ENCODE data around the gene TESMIN. TPM values are rescaled to one million over a fixed set of nuclear protein-coding genes. Genes with fewer than 3 reads are reported as not detected.

Gene TESMIN
- total and polyA plus RNA-seq, 12 donors: 0.42 to 6.6 (median 2.6) TPM

DNA sequence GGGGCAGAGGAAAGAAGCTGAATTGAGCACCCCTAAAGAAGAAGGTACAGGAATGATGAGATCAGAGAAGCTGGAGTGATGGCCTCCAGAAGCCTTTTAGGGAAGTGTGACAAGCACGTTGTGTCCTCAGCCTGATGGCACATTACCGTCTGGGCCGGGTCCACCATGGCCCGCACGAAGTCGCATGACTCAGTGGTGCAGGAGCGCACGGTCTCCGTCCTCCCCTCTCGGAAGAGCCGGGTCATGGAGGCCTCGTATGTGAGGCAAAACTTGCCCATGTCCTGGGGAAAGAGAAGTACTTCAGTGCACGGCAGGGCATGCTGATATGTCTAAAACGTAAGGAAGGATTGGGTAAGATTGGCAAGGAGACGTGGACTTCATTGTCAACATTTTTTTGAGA lies 11.2 kb upstream of the TESMIN start:
- no peaks in the 10 kb centered on the region for H3K9me3 ChIP-seq (replicated peaks in 1 of 3)
- no peak for DNase-seq
- intact Hi-C loops (cut with DNase I): no loop called here
- H3K27ac ChIP-seq: no peak overlapping the region
- H3K4me1 ChIP-seq (replicated peaks in 1 of 2): no peaks in the 10 kb centered on the region
- no peaks in the 10 kb centered on the region for H3K27me3 ChIP-seq
- WGBS, 4 donors: 85 to 95% (median 89%) methylated on average over 14 to 15 of the region's 15 CpGs
- H3K36me3 ChIP-seq (replicated peaks in 1 of 2): peaks cover 0 to 78% of the 10 kb centered on the region in 2 donors
- TF ChIP-seq, protein P1, sequence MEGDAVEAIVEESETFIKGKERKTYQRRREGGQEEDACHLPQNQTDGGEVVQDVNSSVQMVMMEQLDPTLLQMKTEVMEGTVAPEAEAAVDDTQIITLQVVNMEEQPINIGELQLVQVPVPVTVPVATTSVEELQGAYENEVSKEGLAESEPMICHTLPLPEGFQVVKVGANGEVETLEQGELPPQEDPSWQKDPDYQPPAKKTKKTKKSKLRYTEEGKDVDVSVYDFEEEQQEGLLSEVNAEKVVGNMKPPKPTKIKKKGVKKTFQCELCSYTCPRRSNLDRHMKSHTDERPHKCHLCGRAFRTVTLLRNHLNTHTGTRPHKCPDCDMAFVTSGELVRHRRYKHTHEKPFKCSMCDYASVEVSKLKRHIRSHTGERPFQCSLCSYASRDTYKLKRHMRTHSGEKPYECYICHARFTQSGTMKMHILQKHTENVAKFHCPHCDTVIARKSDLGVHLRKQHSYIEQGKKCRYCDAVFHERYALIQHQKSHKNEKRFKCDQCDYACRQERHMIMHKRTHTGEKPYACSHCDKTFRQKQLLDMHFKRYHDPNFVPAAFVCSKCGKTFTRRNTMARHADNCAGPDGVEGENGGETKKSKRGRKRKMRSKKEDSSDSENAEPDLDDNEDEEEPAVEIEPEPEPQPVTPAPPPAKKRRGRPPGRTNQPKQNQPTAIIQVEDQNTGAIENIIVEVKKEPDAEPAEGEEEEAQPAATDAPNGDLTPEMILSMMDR (IDR thresholded peaks at IDR 0.05): no peak
- TF ChIP-seq POLR2A (IDR thresholded peaks at IDR 0.05): no peak
- H3K4me3 ChIP-seq: no peak overlapping the region

DNA sequence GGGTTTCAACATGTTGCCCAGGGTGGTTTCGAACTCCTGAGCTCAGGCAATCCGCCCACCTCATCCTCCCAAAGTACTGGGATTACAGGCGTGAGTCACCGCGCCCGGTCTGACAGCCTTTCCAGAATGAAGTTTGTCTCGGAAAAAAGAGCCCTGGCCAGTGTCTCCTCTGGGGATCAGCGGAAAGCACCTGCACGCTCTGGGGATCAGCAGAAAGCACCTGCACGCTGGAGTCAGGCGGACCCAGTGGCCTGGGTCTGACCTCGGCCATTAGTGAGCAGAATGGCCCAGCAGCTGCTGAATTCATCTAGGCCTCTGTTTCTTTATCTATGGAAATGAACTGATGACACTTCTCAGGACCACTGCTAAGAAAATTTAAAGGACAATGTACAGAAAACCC lies 10.5 kb upstream of the TESMIN start:
- Histone ChIP-seq H3K36me3 (replicated peaks in 1 of 2) (peaks cover 0 to 78% of the 10 kb centered on the region in 2 donors), H3K27me3 (no peaks in the 10 kb centered on the region), H3K4me1 (replicated peaks in 1 of 2) (no peaks in the 10 kb centered on the region), H3K9me3 (replicated peaks in 1 of 3) (no peaks in the 10 kb centered on the region), H3K27ac (no peak overlapping the region), H3K4me3 (no peak overlapping the region)
- DNase-seq: no peak
- intact Hi-C loops (cut with DNase I): no loop called here
- 83 to 96% (median 85%) methylated on average over 10 to 12 of the region's 12 CpGs for WGBS, 4 donors
- TF ChIP-seq, protein P1 (IDR thresholded peaks at IDR 0.05): no peak
- no peak for TF ChIP-seq POLR2A (IDR thresholded peaks at IDR 0.05)

DNA sequence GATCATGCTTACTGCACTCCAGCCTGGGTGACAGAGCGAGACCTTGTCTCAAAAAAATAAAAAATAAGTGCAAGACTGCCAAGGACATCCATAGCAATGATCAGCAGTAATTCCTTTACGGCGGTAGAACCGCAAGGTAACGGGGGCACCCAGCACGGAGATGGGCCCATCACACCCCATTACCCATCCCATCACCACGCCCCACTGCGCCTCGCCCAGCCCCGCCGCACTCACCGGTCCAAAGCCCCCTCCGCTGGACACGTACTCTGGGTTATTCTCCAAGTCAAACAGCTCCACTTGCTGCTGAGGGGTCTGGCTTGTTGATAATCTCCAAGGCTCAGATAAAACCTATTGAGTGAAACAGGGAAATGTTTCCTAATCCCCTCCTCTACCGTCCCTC lies 8.7 kb upstream of the TESMIN start:
- no peaks in the 10 kb centered on the region for H3K9me3 ChIP-seq (replicated peaks in 1 of 3)
- peaks cover 0 to 69% of the 10 kb centered on the region in 2 donors for H3K36me3 ChIP-seq (replicated peaks in 1 of 2)
- TF ChIP-seq, protein P1 (IDR thresholded peaks at IDR 0.05): no peak
- intact Hi-C loops (cut with DNase I): no loop called here
- no peaks in the 10 kb centered on the region for H3K4me1 ChIP-seq (replicated peaks in 1 of 2)
- H3K27me3 ChIP-seq: no peaks in the 10 kb centered on the region
- 88 to 96% (median 89%) methylated on average over 15 of the region's 15 CpGs for WGBS, 4 donors
- H3K27ac ChIP-seq: no peak overlapping the region
- DNase-seq: no peak
- H3K4me3 ChIP-seq: no peak overlapping the region

DNA sequence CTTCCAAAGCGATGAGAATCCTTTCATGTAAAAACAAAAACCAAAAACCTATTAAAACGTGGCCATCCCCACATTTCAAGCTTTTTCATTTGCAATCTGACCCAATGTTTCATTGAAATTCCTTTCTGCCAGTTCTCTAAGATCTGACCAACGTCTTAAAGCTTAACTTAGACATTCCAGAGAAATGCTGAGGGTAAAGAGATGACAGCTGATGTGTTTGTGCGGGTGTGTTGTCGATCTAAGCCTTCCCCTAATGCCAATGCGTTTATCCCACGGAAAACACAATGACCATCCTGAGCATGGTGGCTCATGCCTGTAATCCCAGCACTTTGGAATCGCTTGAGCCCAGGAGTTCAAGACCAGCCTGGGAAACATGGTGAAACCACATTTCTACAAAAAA lies 6.4 kb upstream of the TESMIN start:
- Histone ChIP-seq H3K27me3 (no peaks in the 10 kb centered on the region), H3K4me3 (no peak overlapping the region), H3K36me3 (replicated peaks in 1 of 2) (peaks cover 0 to 67% of the 10 kb centered on the region in 2 donors), H3K9me3 (replicated peaks in 1 of 3) (no peaks in the 10 kb centered on the region), H3K4me1 (replicated peaks in 1 of 2) (no peaks in the 10 kb centered on the region), H3K27ac (no peak overlapping the region)
- TF ChIP-seq, protein P1 (IDR thresholded peaks at IDR 0.05): no peak
- no peak for TF ChIP-seq POLR2A (IDR thresholded peaks at IDR 0.05)
- no peak for DNase-seq
- intact Hi-C loops (cut with DNase I): no loop called here
- WGBS, 4 donors: 85 to 88% (median 86%) methylated on average over 8 of the region's 8 CpGs
